Neural cell (in vitro differentiated cells): Measurements from ENCODE around the gene ANKS1A. TPM values are rescaled to one million over a fixed set of nuclear protein-coding genes. Genes with fewer than 3 reads are reported as not detected.

ENCODE experiments used
- H2AFZ ChIP-seq: fragments of 200-600, 300-800 bp; sonication (generic), shearing (Covaris generic); 2 replicates; pipeline ENCODE4 v1.6.0; 2014; ENCODE audit warnings: low read depth, mild to moderate bottlenecking, antibody characterized with exemption, low read length, moderate library complexity
- H3F3A ChIP-seq: fragments of 200-600 bp; shearing (Covaris generic); 2 replicates; pipeline ENCODE4 v1.6.1; 2016; ENCODE audit warnings: mild to moderate bottlenecking, moderate library complexity, mixed read lengths, antibody characterized with exemption, low read length; ENCODE audit not compliant: insufficient read depth, poor library complexity, severe bottlenecking
- H3K27ac ChIP-seq: fragments of 200-600, 300-800 bp; sonication (generic), shearing (Covaris generic); 2 replicates; pipeline ENCODE4 v1.5.1; 2014; ENCODE audit warnings: mild to moderate bottlenecking, low read length, moderate library complexity
- H3K27me3 ChIP-seq: fragments of 300-800, 200-600 bp; sonication (generic), shearing (Covaris generic); 2 replicates; pipeline ENCODE4 v1.6.0; 2014; ENCODE audit warnings: mild to moderate bottlenecking, low read depth, low read length, moderate library complexity; ENCODE audit not compliant: insufficient read depth
- H3K36me3 ChIP-seq: fragments of 300-800, 200-600 bp; sonication (generic), shearing (Covaris generic); 2 replicates; pipeline ENCODE4 v1.5.1; 2014; ENCODE audit warnings: mild to moderate bottlenecking, antibody characterized with exemption, low read length, moderate library complexity; ENCODE audit not compliant: insufficient read depth
- H3K4me2 ChIP-seq: fragments of 300-800, 200-600 bp; sonication (generic), shearing (Covaris generic); 2 replicates; pipeline ENCODE4 v1.6.0; 2014; ENCODE audit warnings: mild to moderate bottlenecking, low read length
- H3K4me3 ChIP-seq: fragments of 300-800, 200-600 bp; sonication (generic), shearing (Covaris generic); 2 replicates; pipeline ENCODE4 v1.5.1; 2014; ENCODE audit warnings: mild to moderate bottlenecking, low read length, moderate library complexity
- H3K79me2 ChIP-seq: fragments of 200-600 bp; shearing (Covaris generic); replicated peaks from 2 replicates; pipeline ENCODE4 v1.6.0; 2014; ENCODE audit warnings: mild to moderate bottlenecking, low read length, moderate library complexity; ENCODE audit not compliant: insufficient read depth
- H3K9ac ChIP-seq: fragments of 300-800, 200-600 bp; sonication (generic), shearing (Covaris generic); 2 replicates; pipeline ENCODE4 v1.6.1; 2016; ENCODE audit warnings: mild to moderate bottlenecking, low read length, mixed read lengths
- H3K9me2 ChIP-seq: fragments of 200-600 bp; shearing (Covaris generic); 2 replicates; pipeline ENCODE4 v1.6.1; 2016; ENCODE audit warnings: mild to moderate bottlenecking, low read length, mixed read lengths; ENCODE audit not compliant: insufficient read depth
- H3K9me3 ChIP-seq: fragments of 200-600, 300-800 bp; sonication (generic), shearing (Covaris generic); 2 replicates; pipeline ENCODE4 v1.6.1; 2016; ENCODE audit warnings: mild to moderate bottlenecking, mixed run types, low read length, moderate library complexity, mixed read lengths
- H4K20me1 ChIP-seq: fragments of 200-600 bp; shearing (Covaris generic); 2 replicates; pipeline ENCODE4 v1.6.1; 2016; ENCODE audit warnings: mild to moderate bottlenecking, mixed run types; ENCODE audit not compliant: insufficient read depth
- EP300 ChIP-seq: fragments of 450-650 bp; conservative IDR thresholded peaks from 2 replicates; pipeline ENCODE4 v1.6.1; 2014; ENCODE audit warnings: antibody characterized with exemption, mild to moderate bottlenecking, moderate library complexity; ENCODE audit not compliant: poor library complexity, severe bottlenecking
- EZH2 ChIP-seq: fragments of 200-600, 300-800 bp; shearing (Covaris generic), sonication (generic); IDR thresholded peaks from 2 replicates; pipeline ENCODE4 v1.6.1; 2014; ENCODE audit warnings: antibody characterized with exemption, low read length, borderline replicate concordance, mild to moderate bottlenecking; ENCODE audit not compliant: insufficient read depth, poor library complexity, severe bottlenecking
- MXI1 ChIP-seq: fragments of 450-650 bp; conservative IDR thresholded peaks from 2 replicates; pipeline ENCODE4 v1.6.1; 2014; ENCODE audit warnings: antibody characterized with exemption, mild to moderate bottlenecking; ENCODE audit not compliant: poor library complexity, severe bottlenecking
- POLR2AphosphoS5 ChIP-seq: IDR thresholded peaks from 2 replicates; pipeline ENCODE4 v1.6.1; 2012
- RAD21 ChIP-seq: fragments of 450-650 bp; conservative IDR thresholded peaks from 2 replicates; pipeline ENCODE4 v1.6.1; 2014; ENCODE audit warnings: antibody characterized with exemption, mild to moderate bottlenecking, moderate library complexity
- SMC3 ChIP-seq: fragments of 450-650 bp; conservative IDR thresholded peaks from 2 replicates; pipeline ENCODE4 v1.6.1; 2014; ENCODE audit warnings: antibody characterized with exemption, mild to moderate bottlenecking, moderate library complexity; ENCODE audit not compliant: poor library complexity
- TAF1 ChIP-seq: IDR thresholded peaks from 2 replicates; pipeline ENCODE4 v1.6.1; 2012; ENCODE audit warnings: low read depth
- polyA plus RNA-seq: library from polyadenylated mRNA; depleted of rRNA; stranded (reverse); fragments of >200 nt; gene quantifications from 2 replicates; pipeline ENCODE4 v1.2.3, GENCODE V29; 2014
- TF ChIP-seq, protein P1 (sequence below): fragments of 450-650 bp; IDR thresholded peaks from 2 replicates; pipeline ENCODE4 v1.5.1; 2014; ENCODE audit warnings: antibody characterized with exemption, mild to moderate bottlenecking, moderate library complexity; ENCODE audit not compliant: poor library complexity, severe bottlenecking
- TF ChIP-seq, protein P2 (sequence below): IDR thresholded peaks from 2 replicates; pipeline ENCODE4 v1.6.1; 2012; ENCODE audit warnings: borderline replicate concordance

The ANKS1A gene
- polyA plus RNA-seq, 1 donor from 2014 or later: 22.6 TPM

DNA sequence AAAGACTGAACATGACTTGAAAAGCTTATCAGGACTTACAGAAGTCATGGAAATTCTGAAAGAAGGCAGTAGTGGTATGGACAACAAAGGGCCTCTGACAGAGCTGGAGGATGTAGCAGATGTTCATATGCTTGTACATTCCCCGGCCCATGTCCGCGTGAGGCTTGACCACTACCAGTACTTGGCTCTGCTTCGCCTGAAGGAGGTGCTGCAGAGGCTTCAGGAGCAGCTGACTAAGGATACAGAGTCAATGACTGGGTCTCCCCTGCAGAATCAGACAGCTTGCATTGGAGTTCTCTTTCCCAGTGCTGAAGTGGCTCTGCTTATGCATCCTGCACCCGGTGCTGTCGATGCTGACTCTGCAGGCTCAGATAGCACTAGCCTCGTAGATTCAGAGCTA, 30.4 kb upstream of the ANKS1A start:
- Histone ChIP-seq H4K20me1 (no peaks in the 10 kb centered on the region), H3K79me2 (no peaks in the 10 kb centered on the region), H3K9me2 (no peaks in the 10 kb centered on the region), H3K9me3 (no peaks in the 10 kb centered on the region), H3F3A (no peaks in the 10 kb centered on the region), H2AFZ (no peak overlapping the region), H3K9ac (no peak overlapping the region), H3K4me2 (no peak overlapping the region), H3K27ac (no peak overlapping the region), H3K27me3 (no peaks in the 10 kb centered on the region), H3K4me3 (no peak overlapping the region), H3K36me3 (no peaks in the 10 kb centered on the region)
- TF ChIP-seq TAF1 (no peak), SMC3 (no peak), EZH2 (no peak), RAD21 (no peak), POLR2AphosphoS5 (no peak)
- TF ChIP-seq, protein P1, sequence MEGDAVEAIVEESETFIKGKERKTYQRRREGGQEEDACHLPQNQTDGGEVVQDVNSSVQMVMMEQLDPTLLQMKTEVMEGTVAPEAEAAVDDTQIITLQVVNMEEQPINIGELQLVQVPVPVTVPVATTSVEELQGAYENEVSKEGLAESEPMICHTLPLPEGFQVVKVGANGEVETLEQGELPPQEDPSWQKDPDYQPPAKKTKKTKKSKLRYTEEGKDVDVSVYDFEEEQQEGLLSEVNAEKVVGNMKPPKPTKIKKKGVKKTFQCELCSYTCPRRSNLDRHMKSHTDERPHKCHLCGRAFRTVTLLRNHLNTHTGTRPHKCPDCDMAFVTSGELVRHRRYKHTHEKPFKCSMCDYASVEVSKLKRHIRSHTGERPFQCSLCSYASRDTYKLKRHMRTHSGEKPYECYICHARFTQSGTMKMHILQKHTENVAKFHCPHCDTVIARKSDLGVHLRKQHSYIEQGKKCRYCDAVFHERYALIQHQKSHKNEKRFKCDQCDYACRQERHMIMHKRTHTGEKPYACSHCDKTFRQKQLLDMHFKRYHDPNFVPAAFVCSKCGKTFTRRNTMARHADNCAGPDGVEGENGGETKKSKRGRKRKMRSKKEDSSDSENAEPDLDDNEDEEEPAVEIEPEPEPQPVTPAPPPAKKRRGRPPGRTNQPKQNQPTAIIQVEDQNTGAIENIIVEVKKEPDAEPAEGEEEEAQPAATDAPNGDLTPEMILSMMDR: no peak
- TF ChIP-seq, protein P2, sequence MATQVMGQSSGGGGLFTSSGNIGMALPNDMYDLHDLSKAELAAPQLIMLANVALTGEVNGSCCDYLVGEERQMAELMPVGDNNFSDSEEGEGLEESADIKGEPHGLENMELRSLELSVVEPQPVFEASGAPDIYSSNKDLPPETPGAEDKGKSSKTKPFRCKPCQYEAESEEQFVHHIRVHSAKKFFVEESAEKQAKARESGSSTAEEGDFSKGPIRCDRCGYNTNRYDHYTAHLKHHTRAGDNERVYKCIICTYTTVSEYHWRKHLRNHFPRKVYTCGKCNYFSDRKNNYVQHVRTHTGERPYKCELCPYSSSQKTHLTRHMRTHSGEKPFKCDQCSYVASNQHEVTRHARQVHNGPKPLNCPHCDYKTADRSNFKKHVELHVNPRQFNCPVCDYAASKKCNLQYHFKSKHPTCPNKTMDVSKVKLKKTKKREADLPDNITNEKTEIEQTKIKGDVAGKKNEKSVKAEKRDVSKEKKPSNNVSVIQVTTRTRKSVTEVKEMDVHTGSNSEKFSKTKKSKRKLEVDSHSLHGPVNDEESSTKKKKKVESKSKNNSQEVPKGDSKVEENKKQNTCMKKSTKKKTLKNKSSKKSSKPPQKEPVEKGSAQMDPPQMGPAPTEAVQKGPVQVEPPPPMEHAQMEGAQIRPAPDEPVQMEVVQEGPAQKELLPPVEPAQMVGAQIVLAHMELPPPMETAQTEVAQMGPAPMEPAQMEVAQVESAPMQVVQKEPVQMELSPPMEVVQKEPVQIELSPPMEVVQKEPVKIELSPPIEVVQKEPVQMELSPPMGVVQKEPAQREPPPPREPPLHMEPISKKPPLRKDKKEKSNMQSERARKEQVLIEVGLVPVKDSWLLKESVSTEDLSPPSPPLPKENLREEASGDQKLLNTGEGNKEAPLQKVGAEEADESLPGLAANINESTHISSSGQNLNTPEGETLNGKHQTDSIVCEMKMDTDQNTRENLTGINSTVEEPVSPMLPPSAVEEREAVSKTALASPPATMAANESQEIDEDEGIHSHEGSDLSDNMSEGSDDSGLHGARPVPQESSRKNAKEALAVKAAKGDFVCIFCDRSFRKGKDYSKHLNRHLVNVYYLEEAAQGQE: no peak

DNA sequence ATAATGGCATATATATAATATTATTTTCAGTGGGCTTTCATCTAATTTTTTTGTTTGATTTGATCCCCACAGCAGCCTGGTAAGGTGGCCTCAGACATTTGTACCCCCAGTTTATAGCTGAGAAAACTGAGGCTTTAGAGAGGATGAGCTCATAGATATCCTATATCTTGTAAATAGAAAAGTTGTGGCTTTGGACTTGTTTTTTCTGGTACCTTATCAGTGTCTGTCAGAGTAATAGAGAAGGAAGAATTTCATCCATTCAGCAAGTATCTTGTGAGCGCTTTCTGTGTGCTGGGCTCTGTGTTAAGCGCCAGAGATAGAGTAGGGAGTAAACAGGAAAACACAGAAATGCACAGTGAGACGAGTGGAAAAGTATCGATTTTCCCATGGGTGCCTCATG, 29.1 kb upstream of the ANKS1A start:
- Histone ChIP-seq H3K36me3 (no peaks in the 10 kb centered on the region), H3F3A (no peaks in the 10 kb centered on the region), H3K9me2 (no peaks in the 10 kb centered on the region), H3K4me3 (no peak overlapping the region), H4K20me1 (no peaks in the 10 kb centered on the region), H3K27ac (no peak overlapping the region), H3K79me2 (no peaks in the 10 kb centered on the region), H3K4me2 (no peak overlapping the region), H3K9ac (no peak overlapping the region), H3K9me3 (no peaks in the 10 kb centered on the region), H2AFZ (no peak overlapping the region), H3K27me3 (no peaks in the 10 kb centered on the region)
- TF ChIP-seq MXI1: no peak
- TF ChIP-seq, protein P1: no peak
- TF ChIP-seq RAD21: no peak
- TF ChIP-seq, protein P2: no peak
- no peak for TF ChIP-seq POLR2AphosphoS5
- TF ChIP-seq TAF1: no peak
- no peak for TF ChIP-seq EZH2
- no peak for TF ChIP-seq EP300
- no peak for TF ChIP-seq SMC3
